T-helper 2 cell treated with Interferon-gamma antibody and Interleukin-4, amounts not matched to agents 100 ng/mL and 5 ng/mL, for 36 hours (primary cell): ENCODE results near the gene MMP26. TPM values are rescaled to one million over a fixed set of nuclear protein-coding genes. Genes with fewer than 3 reads are reported as not detected.
"Not testable (repeated sequence)": the region's sequence is repeated elsewhere in the genome, so short reads cannot be mapped to it uniquely, and the experiment has no call there.

Experiments
- intact Hi-C: fragments of 100-400 bp; cut with micrococcal nuclease; formaldehyde crosslinking; loops from one replicate; pipeline ENCODE4 v1.15.1; 2023
- total RNA-seq: library from RNA; stranded (reverse); gene quantifications from 2 replicates; pipeline ENCODE4 v1.2.3, GENCODE V29; 2022

MMP26 gene
- total RNA-seq, 1 donor from 2014 or later: not detected

GRCh38 chr11:4722616-4723534 is 18.3 kb downstream of the MMP26 start:
- intact Hi-C loops: not testable (repeated sequence)

GRCh38 chr11:4727171-4727570 is 22.6 kb downstream of the MMP26 start:
- intact Hi-C loops: no loop called here

- intact Hi-C loops: no loop called here
These were observed 36.2 kb downstream of the MMP26 start for GRCh38 chr11:4740735-4741134.

GRCh38 chr11:4748438-4748837 is 43.9 kb downstream of the MMP26 start:
- intact Hi-C loops: no loop called here

- intact Hi-C loops: no loop called here
These were observed 46.6 kb downstream of the MMP26 start for GRCh38 chr11:4751201-4751600.

Other genes with a start within 250 kb of the MMP26 start
- not detected in 2 replicates for gene OR52K1, start 222.1 kb upstream of the MMP26 start, total RNA-seq
- gene OR52M1, start 159.6 kb upstream of the MMP26 start, total RNA-seq: not detected in 2 replicates
- not detected in 2 replicates for gene OR52I2, start 123.0 kb upstream of the MMP26 start, total RNA-seq
- not detected in 2 replicates for gene OR52I1, start 110.7 kb upstream of the MMP26 start, total RNA-seq
- gene TRIM68, start 96.6 kb upstream of the MMP26 start, total RNA-seq: 10.9 and 12.9 TPM in 2 replicates
- gene OR51D1, start 67.3 kb upstream of the MMP26 start, total RNA-seq: not detected in 2 replicates
- gene OR51E1, start 60.8 kb upstream of the MMP26 start, total RNA-seq: not detected in 2 replicates
- not detected in 2 replicates for gene OR51E2, start 6.9 kb upstream of the MMP26 start, total RNA-seq
- not detected in 2 replicates for gene OR51F1, start 65.2 kb downstream of the MMP26 start, total RNA-seq
- not detected in 2 replicates for gene OR52R1, start 99.6 kb downstream of the MMP26 start, total RNA-seq
- gene OR51F2, start 116.5 kb downstream of the MMP26 start, total RNA-seq: not detected in 2 replicates
- gene OR51S1, start 144.4 kb downstream of the MMP26 start, total RNA-seq: not detected in 2 replicates
- gene OR51T1, start 177.1 kb downstream of the MMP26 start, total RNA-seq: not detected in 2 replicates
- gene OR51A7, start 199.0 kb downstream of the MMP26 start, total RNA-seq: not detected in 2 replicates
- not detected in 2 replicates for gene OR51G2, start 214.6 kb downstream of the MMP26 start, total RNA-seq
- gene OR51G1, start 219.6 kb downstream of the MMP26 start, total RNA-seq: not detected in 2 replicates
- gene OR51A4, start 242.8 kb downstream of the MMP26 start, total RNA-seq: not detected in 2 replicates